ENCODE results near the gene CEP162. TPM values are rescaled to one million over a fixed set of nuclear protein-coding genes. Genes with fewer than 3 reads are reported as not detected.

The CEP162 gene
- total RNA-seq, 2 donors from 2014 or later = 3.5 to 5.5 TPM

- Histone ChIP-seq H3K9me3 (no peaks in the 10 kb centered on the region), H3K36me3 (no peaks in the 10 kb centered on the region), H3K4me3 (no peak overlapping the region), H3K4me1 (no peaks in the 10 kb centered on the region), H3K27ac (no peak overlapping the region), H3K27me3 (no peaks in the 10 kb centered on the region)
- no peak for DNase-seq (ENCODE audit: low spot score)
- no peak for TF ChIP-seq CTCF (IDR thresholded peaks at IDR 0.05)
Observed at GRCh38 chr6:84269947-84270733, 42.7 kb upstream of the CEP162 start.

GRCh38 chr6:84268781-84269180 is 41.3 kb upstream of the CEP162 start:
- Histone ChIP-seq H3K9me3 (no peaks in the 10 kb centered on the region), H3K4me3 (no peak overlapping the region), H3K27ac (no peak overlapping the region), H3K36me3 (no peaks in the 10 kb centered on the region), H3K4me1 (no peaks in the 10 kb centered on the region), H3K27me3 (no peaks in the 10 kb centered on the region)
- no peak for TF ChIP-seq CTCF (IDR thresholded peaks at IDR 0.05)
- no peak for DNase-seq (ENCODE audit: low spot score)

GRCh38 chr6:84263557-84263956 is 36.1 kb upstream of the CEP162 start:
- TF ChIP-seq CTCF (IDR thresholded peaks at IDR 0.05) = no peak
- DNase-seq (ENCODE audit: low spot score) = no peak
- H3K27me3 ChIP-seq = no peaks in the 10 kb centered on the region
- H3K36me3 ChIP-seq = no peaks in the 10 kb centered on the region
- no peak overlapping the region for H3K4me3 ChIP-seq
- H3K9me3 ChIP-seq = no peaks in the 10 kb centered on the region
- H3K4me1 ChIP-seq = no peaks in the 10 kb centered on the region
- H3K27ac ChIP-seq = no peak overlapping the region

GRCh38 chr6:84260926-84261325 is 33.5 kb upstream of the CEP162 start:
- H3K27me3 ChIP-seq = no peaks in the 10 kb centered on the region
- no peaks in the 10 kb centered on the region for H3K9me3 ChIP-seq
- TF ChIP-seq CTCF (IDR thresholded peaks at IDR 0.05) = no peak
- H3K27ac ChIP-seq = no peak overlapping the region
- H3K4me3 ChIP-seq = no peak overlapping the region
- no peaks in the 10 kb centered on the region for H3K4me1 ChIP-seq
- DNase-seq (ENCODE audit: low spot score) = no peak
- H3K36me3 ChIP-seq = no peaks in the 10 kb centered on the region

- H3K27ac ChIP-seq = no peak overlapping the region
- no peaks in the 10 kb centered on the region for H3K4me1 ChIP-seq
- H3K4me3 ChIP-seq = no peak overlapping the region
- TF ChIP-seq CTCF (IDR thresholded peaks at IDR 0.05) = no peak
- H3K36me3 ChIP-seq = no peaks in the 10 kb centered on the region
- no peaks in the 10 kb centered on the region for H3K27me3 ChIP-seq
- DNase-seq (ENCODE audit: low spot score) = no peak
- H3K9me3 ChIP-seq = no peaks in the 10 kb centered on the region
Observed at GRCh38 chr6:84260196-84260595, 32.8 kb upstream of the CEP162 start.

- Histone ChIP-seq H3K4me1 (no peaks in the 10 kb centered on the region), H3K4me3 (peak overlapping the region in 1 of 2 donors; percentile 20), H3K27ac (peak overlapping the region; percentile 9 to 31), H3K36me3 (no peaks in the 10 kb centered on the region), H3K27me3 (no peaks in the 10 kb centered on the region), H3K9me3 (no peaks in the 10 kb centered on the region)
- no peak for TF ChIP-seq CTCF (IDR thresholded peaks at IDR 0.05)
- no peak for DNase-seq (ENCODE audit: low spot score)
Observed at GRCh38 chr6:84258866-84259265, 31.4 kb upstream of the CEP162 start.
